GM23338 (cell line): ENCODE measurements around the gene HACL1. TPM values are rescaled to one million over a fixed set of nuclear protein-coding genes. Genes with fewer than 3 reads are reported as not detected.

Experiments used
- ATAC-seq: fragments of 200-7000 bp; cut with Tn5 transposase; 3 replicates; pipeline ENCODE4 v1.9.1; 2020
- DNase-seq: peaks from one replicate; pipeline ENCODE4 v3.0.0-alpha.2; 2015; ENCODE audit warnings: low spot score
- H2AFZ ChIP-seq: fragments of 200-600 bp; sonication (generic); 2 replicates; pipeline ENCODE4 v1.8.0; 2016; ENCODE audit warnings: antibody characterized with exemption, mild to moderate bottlenecking, moderate library complexity
- H3F3A ChIP-seq: fragments of 200-600 bp; sonication (generic); replicated peaks from 2 replicates; pipeline ENCODE4 v1.8.0; 2017; ENCODE audit warnings: antibody characterized with exemption, mixed run types, low read depth
- H3K27ac ChIP-seq: fragments of 200-600 bp; sonication (generic); 2 replicates; pipeline ENCODE4 v1.6.1; 2016; ENCODE audit warnings: low read depth
- H3K27me3 ChIP-seq: fragments of 200-600 bp; sonication (generic); 2 replicates; pipeline ENCODE4 v1.8.0; 2016; ENCODE audit warnings: mild to moderate bottlenecking, mixed run types, moderate library complexity; ENCODE audit not compliant: insufficient read depth
- H3K36me3 ChIP-seq: fragments of 200-600 bp; sonication (generic); 2 replicates; pipeline ENCODE4 v1.8.0; 2016; ENCODE audit warnings: mild to moderate bottlenecking; ENCODE audit not compliant: insufficient read depth
- H3K4me1 ChIP-seq: fragments of 200-600 bp; sonication (generic); 2 replicates; pipeline ENCODE4 v1.8.0; 2016; ENCODE audit warnings: mild to moderate bottlenecking, moderate library complexity; ENCODE audit not compliant: insufficient read depth
- H3K4me2 ChIP-seq: fragments of 200-600 bp; sonication (generic); 2 replicates; pipeline ENCODE4 v1.7.1; 2017; ENCODE audit warnings: mixed run types
- H3K4me3 ChIP-seq: fragments of 200-600 bp; sonication (generic); 2 replicates; pipeline ENCODE4 v1.6.1; 2016; ENCODE audit warnings: mixed run types
- H3K79me2 ChIP-seq: fragments of 200-600 bp; sonication (generic); replicated peaks from 2 replicates; pipeline ENCODE4 v1.8.0; 2017; ENCODE audit warnings: mild to moderate bottlenecking; ENCODE audit not compliant: insufficient read depth
- H3K9me2 ChIP-seq: fragments of 200-600 bp; sonication (generic); 2 replicates; pipeline ENCODE4 v1.8.0; 2017; ENCODE audit not compliant: insufficient read depth
- H4K20me1 ChIP-seq: fragments of 200-600 bp; sonication (generic); replicated peaks from 2 replicates; pipeline ENCODE4 v1.8.0; 2017; ENCODE audit warnings: mild to moderate bottlenecking; ENCODE audit not compliant: insufficient read depth
- H3K27ac Mint-ChIP-seq: 2 replicates; pipeline ENCODE4 v1.8.0; 2020; ENCODE audit warnings: inconsistent platforms, mild to moderate bottlenecking, moderate library complexity, mixed read lengths
- H3K27me3 Mint-ChIP-seq: 3 replicates; pipeline ENCODE4 v1.8.0; 2022; ENCODE audit warnings: low read depth, mild to moderate bottlenecking, moderate library complexity, mixed read lengths, inconsistent platforms; ENCODE audit not compliant: insufficient read depth, poor library complexity
- H3K36me3 Mint-ChIP-seq: 3 replicates; pipeline ENCODE4 v1.8.0; 2021; ENCODE audit warnings: low read depth, mild to moderate bottlenecking, inconsistent platforms, moderate library complexity, mixed read lengths
- H3K4me1 Mint-ChIP-seq: 3 replicates; pipeline ENCODE4 v1.8.0; 2020; ENCODE audit warnings: mild to moderate bottlenecking, inconsistent platforms, mixed read lengths
- H3K4me3 Mint-ChIP-seq: 3 replicates; pipeline ENCODE4 v1.8.0; 2021; ENCODE audit warnings: moderate library complexity, mild to moderate bottlenecking, inconsistent platforms, mixed read lengths
- H3K9me3 Mint-ChIP-seq: 3 replicates; pipeline ENCODE4 v1.8.0; 2020; ENCODE audit warnings: moderate library complexity, mild to moderate bottlenecking, inconsistent platforms, mixed read lengths
- EZH2 ChIP-seq: fragments of 200-600 bp; sonication (generic); IDR thresholded peaks from one replicate; pipeline ENCODE4 v1.8.0; 2017; ENCODE audit warnings: antibody characterized with exemption, mild to moderate bottlenecking, low read depth; ENCODE audit not compliant: unreplicated experiment
- REST ChIP-seq: IDR thresholded peaks from one replicate; pipeline ENCODE4 v1.6.1; 2018; ENCODE audit warnings: antibody characterized with exemption; ENCODE audit not compliant: unreplicated experiment
- STAT1 ChIP-seq: IDR thresholded peaks from one replicate; pipeline ENCODE4 v1.6.1; 2016; ENCODE audit warnings: antibody characterized with exemption; ENCODE audit not compliant: unreplicated experiment
- polyA plus RNA-seq: library from polyadenylated mRNA; unstranded; fragments of >200 nt; fragmentation: Nextera tagmentation; extraction: Ambion mirVana; gene quantifications from 2 replicates; pipeline ENCODE4 v1.2.1, GENCODE V29; 2016
- total RNA-seq: library from RNA; depleted of rRNA; stranded (reverse); fragments of >200 nt; shearing (Covaris generic); gene quantifications from 2 replicates; pipeline ENCODE4 v1.2.3, GENCODE V29; 2014
- TF ChIP-seq, protein P1 (sequence below): fragments of 250-450 bp; sonication (Bioruptor Pico); IDR thresholded peaks from 2 replicates; pipeline ENCODE4 v1.5.0; 2020; ENCODE audit warnings: mild to moderate bottlenecking, moderate library complexity
- TF ChIP-seq, protein P2 (sequence below): IDR thresholded peaks from 2 replicates; pipeline ENCODE4 v1.6.1; 2016; ENCODE audit warnings: antibody characterized with exemption
- TF ChIP-seq, protein P3 (sequence below), 2 experiments: fragments of 200-600 bp in 1 of 2; sonication (generic) in 1 of 2; conservative IDR thresholded peaks; 2 replicates each; pipeline versions ENCODE4 v1.5.1 to v1.6.1; 2016 to 2017; ENCODE audit warnings: antibody characterized with exemption in 2 of 2, low read depth in 2 of 2, mild to moderate bottlenecking in 2 of 2, moderate library complexity in 1 of 2

HACL1 gene
- total and polyA plus RNA-seq, 2 experiments from 2014 or later: 19.6 to 33.5 TPM

DNA sequence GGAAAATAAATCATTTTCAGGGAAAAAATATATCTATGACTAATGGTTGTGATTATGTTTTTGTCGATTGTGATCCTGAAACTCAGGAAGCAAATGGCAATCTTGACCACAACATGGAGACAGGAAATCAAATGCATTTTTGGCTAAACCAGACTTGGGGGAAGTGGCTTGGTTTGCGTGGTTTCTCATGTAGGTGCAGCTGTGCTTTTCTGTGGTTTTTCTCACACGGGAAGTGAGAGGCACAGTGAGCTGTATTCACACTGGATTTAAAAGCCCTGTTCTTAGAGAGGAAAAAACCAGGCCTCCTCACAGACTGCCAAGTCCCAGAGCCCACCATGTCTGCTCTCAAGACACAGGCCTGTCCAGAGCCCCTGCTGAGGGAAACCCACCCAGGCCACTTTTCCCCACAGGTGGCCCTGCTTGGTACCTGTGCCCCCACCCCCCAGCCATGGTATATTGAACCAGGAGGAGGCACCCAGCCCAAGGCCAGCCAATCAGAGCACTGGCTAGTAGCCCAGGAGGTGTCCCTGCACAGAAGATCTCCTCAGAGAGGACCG, 46.3 kb upstream of the HACL1 start:
- no peak overlapping the region for H3K4me3 ChIP-seq
- DNase-seq (no peak), ATAC-seq (no peak)
- no peak overlapping the region for H3K27ac ChIP-seq
- H3K9me2 ChIP-seq: peaks cover 17% of the 10 kb centered on the region; the same call in 1 of the 2 replicates
- H3F3A ChIP-seq: 0 out of 2 replicates have a peak, but pooled peaks cover 2% of the 10 kb centered on the region
- no peak for TF ChIP-seq STAT1
- TF ChIP-seq, protein P1, sequence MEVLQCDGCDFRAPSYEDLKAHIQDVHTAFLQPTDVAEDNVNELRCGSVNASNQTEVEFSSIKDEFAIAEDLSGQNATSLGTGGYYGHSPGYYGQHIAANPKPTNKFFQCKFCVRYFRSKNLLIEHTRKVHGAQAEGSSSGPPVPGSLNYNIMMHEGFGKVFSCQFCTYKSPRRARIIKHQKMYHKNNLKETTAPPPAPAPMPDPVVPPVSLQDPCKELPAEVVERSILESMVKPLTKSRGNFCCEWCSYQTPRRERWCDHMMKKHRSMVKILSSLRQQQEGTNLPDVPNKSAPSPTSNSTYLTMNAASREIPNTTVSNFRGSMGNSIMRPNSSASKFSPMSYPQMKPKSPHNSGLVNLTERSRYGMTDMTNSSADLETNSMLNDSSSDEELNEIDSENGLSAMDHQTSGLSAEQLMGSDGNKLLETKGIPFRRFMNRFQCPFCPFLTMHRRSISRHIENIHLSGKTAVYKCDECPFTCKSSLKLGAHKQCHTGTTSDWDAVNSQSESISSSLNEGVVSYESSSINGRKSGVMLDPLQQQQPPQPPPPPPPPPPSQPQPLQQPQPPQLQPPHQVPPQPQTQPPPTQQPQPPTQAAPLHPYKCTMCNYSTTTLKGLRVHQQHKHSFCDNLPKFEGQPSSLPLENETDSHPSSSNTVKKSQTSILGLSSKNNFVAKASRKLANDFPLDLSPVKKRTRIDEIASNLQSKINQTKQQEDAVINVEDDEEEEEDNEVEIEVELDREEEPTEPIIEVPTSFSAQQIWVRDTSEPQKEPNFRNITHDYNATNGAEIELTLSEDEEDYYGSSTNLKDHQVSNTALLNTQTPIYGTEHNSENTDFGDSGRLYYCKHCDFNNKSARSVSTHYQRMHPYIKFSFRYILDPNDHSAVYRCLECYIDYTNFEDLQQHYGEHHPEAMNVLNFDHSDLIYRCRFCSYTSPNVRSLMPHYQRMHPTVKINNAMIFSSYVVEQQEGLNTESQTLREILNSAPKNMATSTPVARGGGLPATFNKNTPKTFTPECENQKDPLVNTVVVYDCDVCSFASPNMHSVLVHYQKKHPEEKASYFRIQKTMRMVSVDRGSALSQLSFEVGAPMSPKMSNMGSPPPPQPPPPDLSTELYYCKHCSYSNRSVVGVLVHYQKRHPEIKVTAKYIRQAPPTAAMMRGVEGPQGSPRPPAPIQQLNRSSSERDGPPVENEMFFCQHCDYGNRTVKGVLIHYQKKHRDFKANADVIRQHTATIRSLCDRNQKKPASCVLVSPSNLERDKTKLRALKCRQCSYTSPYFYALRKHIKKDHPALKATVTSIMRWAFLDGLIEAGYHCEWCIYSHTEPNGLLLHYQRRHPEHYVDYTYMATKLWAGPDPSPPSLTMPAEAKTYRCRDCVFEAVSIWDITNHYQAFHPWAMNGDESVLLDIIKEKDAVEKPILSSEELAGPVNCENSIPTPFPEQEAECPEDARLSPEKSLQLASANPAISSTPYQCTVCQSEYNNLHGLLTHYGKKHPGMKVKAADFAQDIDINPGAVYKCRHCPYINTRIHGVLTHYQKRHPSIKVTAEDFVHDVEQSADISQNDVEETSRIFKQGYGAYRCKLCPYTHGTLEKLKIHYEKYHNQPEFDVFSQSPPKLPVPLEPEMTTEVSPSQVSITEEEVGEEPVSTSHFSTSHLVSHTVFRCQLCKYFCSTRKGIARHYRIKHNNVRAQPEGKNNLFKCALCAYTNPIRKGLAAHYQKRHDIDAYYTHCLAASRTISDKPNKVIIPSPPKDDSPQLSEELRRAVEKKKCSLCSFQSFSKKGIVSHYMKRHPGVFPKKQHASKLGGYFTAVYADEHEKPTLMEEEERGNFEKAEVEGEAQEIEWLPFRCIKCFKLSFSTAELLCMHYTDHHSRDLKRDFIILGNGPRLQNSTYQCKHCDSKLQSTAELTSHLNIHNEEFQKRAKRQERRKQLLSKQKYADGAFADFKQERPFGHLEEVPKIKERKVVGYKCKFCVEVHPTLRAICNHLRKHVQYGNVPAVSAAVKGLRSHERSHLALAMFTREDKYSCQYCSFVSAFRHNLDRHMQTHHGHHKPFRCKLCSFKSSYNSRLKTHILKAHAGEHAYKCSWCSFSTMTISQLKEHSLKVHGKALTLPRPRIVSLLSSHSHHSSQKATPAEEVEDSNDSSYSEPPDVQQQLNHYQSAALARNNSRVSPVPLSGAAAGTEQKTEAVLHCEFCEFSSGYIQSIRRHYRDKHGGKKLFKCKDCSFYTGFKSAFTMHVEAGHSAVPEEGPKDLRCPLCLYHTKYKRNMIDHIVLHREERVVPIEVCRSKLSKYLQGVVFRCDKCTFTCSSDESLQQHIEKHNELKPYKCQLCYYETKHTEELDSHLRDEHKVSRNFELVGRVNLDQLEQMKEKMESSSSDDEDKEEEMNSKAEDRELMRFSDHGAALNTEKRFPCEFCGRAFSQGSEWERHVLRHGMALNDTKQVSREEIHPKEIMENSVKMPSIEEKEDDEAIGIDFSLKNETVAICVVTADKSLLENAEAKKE (CRISPR knock-in tag): no peak
- TF ChIP-seq, protein P2, sequence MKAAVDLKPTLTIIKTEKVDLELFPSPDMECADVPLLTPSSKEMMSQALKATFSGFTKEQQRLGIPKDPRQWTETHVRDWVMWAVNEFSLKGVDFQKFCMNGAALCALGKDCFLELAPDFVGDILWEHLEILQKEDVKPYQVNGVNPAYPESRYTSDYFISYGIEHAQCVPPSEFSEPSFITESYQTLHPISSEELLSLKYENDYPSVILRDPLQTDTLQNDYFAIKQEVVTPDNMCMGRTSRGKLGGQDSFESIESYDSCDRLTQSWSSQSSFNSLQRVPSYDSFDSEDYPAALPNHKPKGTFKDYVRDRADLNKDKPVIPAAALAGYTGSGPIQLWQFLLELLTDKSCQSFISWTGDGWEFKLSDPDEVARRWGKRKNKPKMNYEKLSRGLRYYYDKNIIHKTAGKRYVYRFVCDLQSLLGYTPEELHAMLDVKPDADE: no peak
- TF ChIP-seq REST: no peak
- TF ChIP-seq, protein P3, sequence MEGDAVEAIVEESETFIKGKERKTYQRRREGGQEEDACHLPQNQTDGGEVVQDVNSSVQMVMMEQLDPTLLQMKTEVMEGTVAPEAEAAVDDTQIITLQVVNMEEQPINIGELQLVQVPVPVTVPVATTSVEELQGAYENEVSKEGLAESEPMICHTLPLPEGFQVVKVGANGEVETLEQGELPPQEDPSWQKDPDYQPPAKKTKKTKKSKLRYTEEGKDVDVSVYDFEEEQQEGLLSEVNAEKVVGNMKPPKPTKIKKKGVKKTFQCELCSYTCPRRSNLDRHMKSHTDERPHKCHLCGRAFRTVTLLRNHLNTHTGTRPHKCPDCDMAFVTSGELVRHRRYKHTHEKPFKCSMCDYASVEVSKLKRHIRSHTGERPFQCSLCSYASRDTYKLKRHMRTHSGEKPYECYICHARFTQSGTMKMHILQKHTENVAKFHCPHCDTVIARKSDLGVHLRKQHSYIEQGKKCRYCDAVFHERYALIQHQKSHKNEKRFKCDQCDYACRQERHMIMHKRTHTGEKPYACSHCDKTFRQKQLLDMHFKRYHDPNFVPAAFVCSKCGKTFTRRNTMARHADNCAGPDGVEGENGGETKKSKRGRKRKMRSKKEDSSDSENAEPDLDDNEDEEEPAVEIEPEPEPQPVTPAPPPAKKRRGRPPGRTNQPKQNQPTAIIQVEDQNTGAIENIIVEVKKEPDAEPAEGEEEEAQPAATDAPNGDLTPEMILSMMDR (conservative IDR thresholded peaks at IDR 0.05; ENCODE audit: low read depth in 2 of 2): no peak
- TF ChIP-seq EZH2: no peak
- peaks cover 28% of the 10 kb centered on the region for H3K36me3 Mint-ChIP-seq
- no peak overlapping the region for H2AFZ ChIP-seq
- H3K4me3 Mint-ChIP-seq: no peak overlapping the region
- no peaks in the 10 kb centered on the region for H3K79me2 ChIP-seq
- 0 out of 2 replicates have a peak, but pooled peaks cover 3% of the 10 kb centered on the region for H4K20me1 ChIP-seq
- H3K4me2 ChIP-seq: no peak overlapping the region
- H3K36me3 ChIP-seq: peaks cover 4% of the 10 kb centered on the region; the same call in 1 of the 2 replicates
- H3K27ac Mint-ChIP-seq: no peak overlapping the region
- H3K9me3 Mint-ChIP-seq: no peaks in the 10 kb centered on the region; the same call in 1 of the 3 replicates
- no peaks in the 10 kb centered on the region for H3K27me3 ChIP-seq
- peaks cover 18% of the 10 kb centered on the region for H3K4me1 Mint-ChIP-seq
- H3K27me3 Mint-ChIP-seq: peaks cover 2% of the 10 kb centered on the region
- peaks cover 9% of the 10 kb centered on the region; the same call in 1 of the 2 replicates for H3K4me1 ChIP-seq
